H1 (cell line): Measurements from ENCODE around the gene KLHL10. TPM values are rescaled to one million over a fixed set of nuclear protein-coding genes. Genes with fewer than 3 reads are reported as not detected.
"Not testable (repeated sequence)": the region's sequence is repeated elsewhere in the genome, so short reads cannot be mapped to it uniquely, and the experiment has no call there.

Experiments
- CTCF ChIA-PET: fragments of 300-600 bp; sonication (Branson Sonifier 250); formaldehyde crosslinking; loops from one replicate; lab custom pipeline; 2021; ENCODE audit not compliant: partially characterized antibody; lab: Charles Lee
- POLR2A ChIA-PET: fragments of 300-600 bp; sonication (Branson Sonifier 250); formaldehyde crosslinking; loops from one replicate; lab custom pipeline; 2021; ENCODE audit warnings: inconsistent platforms; ENCODE audit not compliant: partially characterized antibody; lab: Charles Lee
- DNase-seq, 2 experiments: peaks; one replicate each; pipeline versions ENCODE4 v3.0.0 to v3.0.0-alpha.2; 2010 to 2022; ENCODE audit warnings: low spot score in 2 of 2, low read depth in 1 of 2, mixed read lengths in 1 of 2
- FAIRE-seq: peaks from 2 replicates; lab custom pipeline; 2011; peaks lifted over from hg19 to GRCh38; lab: Jason Lieb, UNC
- H2AFZ ChIP-seq: 2 replicates; pipeline ENCODE4 v1.8.1; 2012; ENCODE audit warnings: low read length, inconsistent platforms
- H2AK5ac ChIP-seq: 2 replicates; pipeline ENCODE4 v1.6.1; 2013; ENCODE audit warnings: low read depth, low read length
- H2BK120ac ChIP-seq: replicated peaks from 2 replicates; pipeline ENCODE3; 2013; ENCODE audit warnings: low read depth, low read length, inconsistent platforms
- H2BK12ac ChIP-seq: 2 replicates; pipeline ENCODE4 v1.6.1; 2013; ENCODE audit warnings: low read depth, low read length
- H2BK15ac ChIP-seq: 2 replicates; pipeline ENCODE4 v1.6.1; 2013; ENCODE audit warnings: low read length
- H2BK20ac ChIP-seq: 2 replicates; pipeline ENCODE4 v1.6.1; 2013; ENCODE audit warnings: low read length
- H2BK5ac ChIP-seq: 2 replicates; pipeline ENCODE4 v1.6.1; 2013; ENCODE audit warnings: low read depth, low read length
- H3K14ac ChIP-seq: 2 replicates; pipeline ENCODE4 v1.6.1; 2013; ENCODE audit warnings: inconsistent platforms; ENCODE audit not compliant: insufficient read length
- H3K18ac ChIP-seq: 2 replicates; pipeline ENCODE4 v1.6.1; 2013; ENCODE audit warnings: low read length; ENCODE audit errors: extremely low read depth
- H3K23ac ChIP-seq: 2 replicates; pipeline ENCODE4 v1.6.1; 2013; ENCODE audit warnings: inconsistent platforms; ENCODE audit not compliant: insufficient read length
- H3K23me2 ChIP-seq: 2 replicates; pipeline ENCODE4 v1.6.1; 2013; ENCODE audit warnings: low read depth, low read length
- H3K27ac ChIP-seq: 2 replicates; pipeline ENCODE4 v1.6.1; 2011; ENCODE audit warnings: low read depth, low read length, inconsistent platforms
- H3K27me3 ChIP-seq, 4 experiments: replicated peaks in 1 of 4; 1 replicate in 1 of 4; 2 replicates in 3 of 4; pipeline versions ENCODE4 v1.6.1 to v1.8.1; 2011 to 2013; ENCODE audit warnings: low read length in 3 of 4, mild to moderate bottlenecking in 3 of 4, inconsistent platforms in 2 of 4, mixed read lengths in 2 of 4, moderate library complexity in 1 of 4; ENCODE audit not compliant: control insufficient read depth in 3 of 4, insufficient read depth in 3 of 4; ENCODE audit errors: extremely low read depth in 1 of 4
- H3K36me3 ChIP-seq, 4 experiments: 2 replicates each; pipeline versions ENCODE4 v1.6.1 to v1.8.1; 2011 to 2013; ENCODE audit warnings: mild to moderate bottlenecking in 4 of 4, low read length in 3 of 4, moderate library complexity in 2 of 4, control low read depth in 1 of 4, inconsistent platforms in 1 of 4; ENCODE audit not compliant: insufficient read depth in 4 of 4, control insufficient read depth in 2 of 4
- H3K4ac ChIP-seq: replicated peaks from 2 replicates; pipeline ENCODE3; 2013; ENCODE audit warnings: low read length, low read depth, mixed read lengths, inconsistent platforms; ENCODE audit not compliant: insufficient read length
- H3K4me1 ChIP-seq, 4 experiments: replicated peaks in 1 of 4; 1 replicate in 1 of 4; 2 replicates in 3 of 4; pipeline versions ENCODE4 v1.6.1 to v1.8.1; 2011 to 2013; ENCODE audit warnings: low read length in 3 of 4, inconsistent platforms in 2 of 4, mixed read lengths in 1 of 4; ENCODE audit not compliant: insufficient read depth in 4 of 4, control insufficient read depth in 3 of 4
- H3K4me2 ChIP-seq, 2 experiments: 2 replicates each; pipeline versions ENCODE4 v1.6.1 to v1.8.1; 2011 to 2013; ENCODE audit warnings: low read depth in 2 of 2, low read length in 2 of 2, control low read depth in 1 of 2, inconsistent platforms in 1 of 2, mild to moderate bottlenecking in 1 of 2; ENCODE audit not compliant: insufficient read depth in 1 of 2
- H3K4me3 ChIP-seq, 4 experiments: fragments of 200-600, 300-600 bp in 1 of 4; sonication (generic), shearing (Covaris generic), sonication (Bioruptor Twin) in 1 of 4; 2 replicates each; pipeline versions ENCODE4 v1.5.1 to v1.8.1; 2011 to 2016; ENCODE audit warnings: low read length in 4 of 4, low read depth in 3 of 4, control low read depth in 2 of 4, inconsistent platforms in 2 of 4, mild to moderate bottlenecking in 2 of 4, mixed read lengths in 1 of 4, moderate library complexity in 1 of 4; ENCODE audit not compliant: insufficient read depth in 2 of 4; ENCODE audit errors: extremely low read depth in 1 of 4
- H3K56ac ChIP-seq: replicated peaks from 2 replicates; pipeline ENCODE3; 2013; ENCODE audit warnings: low read depth, mild to moderate bottlenecking, mixed read lengths, low read length, inconsistent platforms; ENCODE audit not compliant: insufficient read length
- H3K79me1 ChIP-seq: 2 replicates; pipeline ENCODE4 v1.6.1; 2013; ENCODE audit warnings: low read depth, low read length, control low read depth
- H3K79me2 ChIP-seq, 2 experiments: 2 replicates each; pipeline versions ENCODE4 v1.6.1 to v1.8.1; 2012 to 2013; ENCODE audit warnings: low read length in 2 of 2, mild to moderate bottlenecking in 2 of 2, inconsistent platforms in 1 of 2; ENCODE audit not compliant: insufficient read depth in 2 of 2, control insufficient read depth in 1 of 2
- H3K9ac ChIP-seq, 4 experiments: replicated peaks in 1 of 4; 1 replicate in 1 of 4; 2 replicates in 3 of 4; pipeline versions ENCODE4 v1.6.1 to v1.8.1; 2011 to 2013; ENCODE audit warnings: low read depth in 3 of 4, low read length in 3 of 4, control low read depth in 2 of 4, mild to moderate bottlenecking in 2 of 4, moderate library complexity in 2 of 4, inconsistent platforms in 1 of 4; ENCODE audit errors: extremely low read depth in 1 of 4
- H3K9me3 ChIP-seq, 2 experiments: 2 replicates each; pipeline versions ENCODE4 v1.6.1 to v1.8.1; 2012 to 2013; ENCODE audit warnings: mild to moderate bottlenecking in 2 of 2, moderate library complexity in 2 of 2, control low read depth in 1 of 2, inconsistent platforms in 1 of 2, low read depth in 1 of 2, low read length in 1 of 2, mixed read lengths in 1 of 2; ENCODE audit not compliant: insufficient read depth in 2 of 2
- H4K20me1 ChIP-seq, 2 experiments: replicated peaks in 1 of 2; 2 replicates each; pipeline versions ENCODE3 to v1.8.1; 2011 to 2013; ENCODE audit warnings: inconsistent platforms in 2 of 2, low read length in 2 of 2, mild to moderate bottlenecking in 1 of 2; ENCODE audit not compliant: insufficient read depth in 2 of 2, control insufficient read depth in 1 of 2
- H4K5ac ChIP-seq: 2 replicates; pipeline ENCODE4 v1.6.1; 2013; ENCODE audit warnings: low read length, low read depth, mixed read lengths, inconsistent platforms; ENCODE audit not compliant: insufficient read length
- H4K8ac ChIP-seq: 2 replicates; pipeline ENCODE4 v1.8.0; 2013; ENCODE audit warnings: mild to moderate bottlenecking, moderate library complexity, low read length, inconsistent platforms; ENCODE audit not compliant: insufficient read depth; ENCODE audit errors: extremely low read depth
- H4K91ac ChIP-seq: replicated peaks from 2 replicates; pipeline ENCODE3; 2013; ENCODE audit warnings: low read length, mixed read lengths, inconsistent platforms; ENCODE audit not compliant: insufficient read length
- WGBS, 2 experiments: shearing (Covaris generic) in 1 of 2; methylation state at CpG; one replicate each; pipeline versions ENCODE4 v1.1.6 to v1.1.7; 2013 to 2015; ENCODE audit warnings: low lambda C conversion rate in 2 of 2, mixed read lengths in 2 of 2, inconsistent platforms in 1 of 2, low coverage in 1 of 2, missing lambda C conversion rate in 1 of 2; ENCODE audit not compliant: insufficient replicate concordance in 2 of 2, insufficient coverage in 1 of 2, insufficient read length in 1 of 2; ENCODE audit errors: extremely low coverage in 1 of 2, missing lambda C conversion rate in 1 of 2; 5-methylcytosine and 5-hydroxymethylcytosine counted together
- polyA plus RNA-seq, 7 experiments: library from polyadenylated mRNA; depleted of rRNA in 3 of 7; stranded (reverse) in 5 of 7; unstranded in 2 of 7; fragments of >200 nt in 5 of 7; fragments of 200-250 nt in 2 of 7; gene quantifications; 1 replicate in 5 of 7; 2 replicates in 1 of 7; 4 replicates in 1 of 7; pipeline versions ENCODE4 v1.2.1 to v1.2.3, GENCODE V29; 2011 to 2013; ENCODE audit warnings: missing spikeins in 2 of 7, mixed read lengths in 2 of 7
- total RNA-seq: library from RNA; stranded (reverse); fragmentation: NEBNext Ultra II Directional; extraction: Animal tissue kit (Norgen Biotek cat#: 25700); gene quantifications from 2 replicates; pipeline ENCODE4 v1.2.1, GENCODE V29; 2021

The KLHL10 gene
- total and polyA plus RNA-seq, 2 of the 8 experiments (the other 6 are each of a cell fraction or from before 2014, with no cell fraction given), result 0.19 to 0.26 TPM

DNA sequence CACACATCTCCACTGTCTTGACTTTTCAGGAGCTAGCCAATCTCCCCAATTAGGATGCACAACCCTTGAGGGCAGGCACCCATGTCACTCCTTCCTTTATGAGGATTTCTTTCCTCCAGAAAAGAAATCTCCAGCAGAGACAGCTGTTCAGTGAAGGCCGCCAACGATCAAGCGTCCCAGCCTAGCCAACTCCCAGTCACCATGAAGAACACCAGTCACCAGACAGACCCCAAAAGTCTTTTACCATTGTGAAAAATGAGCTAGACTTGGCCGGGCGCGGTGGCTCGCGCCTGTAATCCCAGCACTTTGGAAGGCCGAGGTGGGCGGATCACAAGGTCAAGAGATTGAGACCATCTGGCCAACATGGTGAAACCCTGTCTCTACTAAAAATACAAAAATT is 7.7 kb upstream of the KLHL10 start:
- CTCF ChIA-PET, result interaction anchor here (0.8 to 2.5 kb wide), 4 partner anchors 13 to 92 kb away, joined by 3 to 13 read pairs (median 4); partner anchors contain the start of genes FKBP10 and P3H4
- WGBS, 2 experiments, result 85% methylated on average over 10 of the region's 10 CpGs; no CpG with 5 or more reads in 1 of the 2 experiments

More for the DNA sequence above, 7.7 kb upstream of the KLHL10 start:
- not testable (repeated sequence) for H3K9ac ChIP-seq, H2BK15ac ChIP-seq, H4K5ac ChIP-seq, H4K20me1 ChIP-seq, H4K91ac ChIP-seq, DNase-seq, H2BK12ac ChIP-seq, H3K23me2 ChIP-seq, H3K4ac ChIP-seq, H3K27ac ChIP-seq, H2AK5ac ChIP-seq, H3K14ac ChIP-seq, H2BK120ac ChIP-seq, H3K56ac ChIP-seq, H2BK5ac ChIP-seq, H3K4me2 ChIP-seq, H4K8ac ChIP-seq, H3K27me3 ChIP-seq, H3K18ac ChIP-seq, FAIRE-seq, H3K79me2 ChIP-seq, H3K4me3 ChIP-seq, H3K79me1 ChIP-seq, H2BK20ac ChIP-seq, H3K9me3 ChIP-seq, H2AFZ ChIP-seq, H3K23ac ChIP-seq, H3K4me1 ChIP-seq
- peaks cover 7 to 62% (median 27%) of the 10 kb centered on the region in 4 experiments; a peak in 7 of 8 replicates for H3K36me3 ChIP-seq
- POLR2A ChIA-PET, result interaction anchor here (1.0 to 2.0 kb wide), 7 partner anchors 10 to 85 kb away, joined by 3 to 9 read pairs (median 3); partner anchors contain the start of genes FKBP10 and P3H4
